K562 (cell line): ENCODE measurements around the gene CCL24. TPM values are rescaled to one million over a fixed set of nuclear protein-coding genes. Genes with fewer than 3 reads are reported as not detected.

ENCODE experiments used
- CREB3 ChIP-seq: fragments of 450-650 bp; conservative IDR thresholded peaks from 2 replicates; pipeline ENCODE4 v1.6.1; 2016; ENCODE audit warnings: missing genetic modification characterization, low read depth, mild to moderate bottlenecking, missing compliant biosample characterization, moderate library complexity
- KDM4B ChIP-seq, 2 experiments: fragments of 450-650 bp in 1 of 2; sonication (generic) in 1 of 2; IDR thresholded peaks; 2 replicates each; pipeline ENCODE4 v1.6.1; 2016 to 2017; ENCODE audit warnings: borderline replicate concordance in 2 of 2, antibody characterized with exemption in 1 of 2, low read depth in 1 of 2, mild to moderate bottlenecking in 1 of 2
- MAFG ChIP-seq: fragments of 450-650 bp; conservative IDR thresholded peaks from 2 replicates; pipeline ENCODE4 v1.6.1; 2016; ENCODE audit warnings: missing genetic modification characterization, missing compliant biosample characterization
- PBX2 ChIP-seq, 2 experiments: IDR thresholded peaks in 1 of 2; conservative IDR thresholded peaks in 1 of 2; 2 replicates each; pipeline ENCODE4 v1.6.1; 2016; ENCODE audit warnings: low read depth in 2 of 2, mild to moderate bottlenecking in 1 of 2, missing compliant biosample characterization in 1 of 2, missing genetic modification characterization in 1 of 2, moderate library complexity in 1 of 2
- PYGO2 ChIP-seq: fragments of 450-650 bp; IDR thresholded peaks from 2 replicates; pipeline ENCODE4 v1.6.1; 2016; ENCODE audit warnings: mild to moderate bottlenecking, missing genetic modification characterization, moderate library complexity, missing compliant biosample characterization
- RFX5 ChIP-seq: IDR thresholded peaks from 2 replicates; pipeline ENCODE4 v1.6.1; 2011; ENCODE audit warnings: low read depth, mild to moderate bottlenecking, improper control_type of control experiment, low read length
- TBL1XR1 ChIP-seq, 2 experiments: IDR thresholded peaks; 2 replicates each; pipeline ENCODE4 v1.6.1; 2012; ENCODE audit warnings: improper control_type of control experiment in 2 of 2, low read length in 2 of 2, mild to moderate bottlenecking in 1 of 2
- THAP7 ChIP-seq: fragments of 250-450 bp; sonication (Bioruptor Pico); IDR thresholded peaks from 2 replicates; pipeline ENCODE4 v1.5.0; 2021
- ZBTB40 ChIP-seq, 2 experiments: fragments of 450-650 bp in 1 of 2; sonication (generic) in 1 of 2; formaldehyde crosslinking in 1 of 2; IDR thresholded peaks; 2 replicates each; pipeline versions ENCODE4 v1.7.1 to v1.9.0; 2016 to 2022; ENCODE audit warnings: inconsistent platforms in 1 of 2, mild to moderate bottlenecking in 1 of 2, missing genetic modification reagents in 1 of 2
- ZNF212 ChIP-seq: fragments of 450-650 bp; formaldehyde crosslinking; IDR thresholded peaks from 2 replicates; pipeline ENCODE4 v1.4.0; 2020; ENCODE audit warnings: mild to moderate bottlenecking
- polyA plus RNA-seq, 8 experiments: library from polyadenylated mRNA; depleted of rRNA in 4 of 8; stranded (reverse) in 5 of 8; unstranded in 3 of 8; fragments of >200 nt; fragmentation: Nextera tagmentation in 2 of 8; fragmentation: Illumina TruSeq in 1 of 8; extraction: Ambion mirVana in 2 of 8; extraction: Trizol in 1 of 8; gene quantifications; 2 replicates each; pipeline versions ENCODE4 v1.2.1 to v1.2.3, GENCODE V29; 2011 to 2014; ENCODE audit warnings: inconsistent platforms in 1 of 8, missing spikeins in 1 of 8
- total RNA-seq, 7 experiments: library from RNA; depleted of rRNA in 6 of 7; stranded (reverse); fragments of >200 nt in 6 of 7; fragmentation: Illumina TruSeq in 2 of 7; extraction: Trizol in 2 of 7; gene quantifications; 2 replicates each; pipeline versions ENCODE4 v1.2.1 to v1.2.3, GENCODE V29; 2011 to 2021; ENCODE audit warnings: low replicate concordance in 1 of 7

CCL24 gene
- total and polyA plus RNA-seq, 9 of the 15 experiments (the other 6 are each of a cell fraction or from before 2014, with no cell fraction given): 0.45 to 3.6 (median 0.95) TPM; not detected in 1

- no peak for TF ChIP-seq PYGO2 (tag)
- TF ChIP-seq TBL1XR1 (IDR thresholded peaks at IDR 0.05; ENCODE audit: low read length in 2 of 2): no peak
- TF ChIP-seq CREB3: 0 out of 2 replicates have a peak, but pooled peaks have one; percentile 48
- TF ChIP-seq ZNF212: no peak
- TF ChIP-seq MAFG: peak; percentile 64
- peak; percentile 55 for TF ChIP-seq ZBTB40 (IDR thresholded peaks at IDR 0.05)
- TF ChIP-seq ZBTB40 (CRISPR knock-in tag; IDR thresholded peaks at IDR 0.05): no peak
- TF ChIP-seq KDM4B (IDR thresholded peaks at IDR 0.05; ENCODE audit: borderline replicate concordance in 2 of 2, low read depth in 1 of 2): no peak
- no peak for TF ChIP-seq THAP7 (CRISPR knock-in tag)
- no peak for TF ChIP-seq RFX5
- no peak for TF ChIP-seq PBX2 (CRISPR knock-in tag; IDR thresholded peaks at IDR 0.05; ENCODE audit: low read depth)
- TF ChIP-seq PBX2 (tag; conservative IDR thresholded peaks at IDR 0.05; ENCODE audit: low read depth): no peak
Measured at GRCh38 chr7:75772081-75773077, 41.2 kb downstream of the CCL24 start, which contains the start of gene CCL26 (continued).
